GM20000 (cell line): ENCODE results near the gene USP46.
A peak's percentile ranks its signal among the peaks of the same experiment; 100 is the strongest.

ENCODE experiments used
- DNase-seq: peaks from one replicate; pipeline ENCODE4 v3.0.0; 2012; ENCODE audit warnings: low spot score
- CTCF ChIP-seq: IDR thresholded peaks from 2 replicates; pipeline ENCODE4 v1.5.1; 2012; ENCODE audit warnings: mild to moderate bottlenecking, control low read depth; ENCODE audit errors: extremely low read depth, missing control alignments

USP46 gene

GRCh38 chr4:52645300-52645699 lies 13.8 kb downstream of the USP46 start:
- peak; percentile 38 for DNase-seq
- TF ChIP-seq CTCF, result no peak

- no peak for DNase-seq
- no peak for TF ChIP-seq CTCF
Measured at GRCh38 chr4:52643785-52644244, 15.3 kb downstream of the USP46 start.

GRCh38 chr4:52643190-52643589 lies 15.9 kb downstream of the USP46 start:
- TF ChIP-seq CTCF, result no peak
- no peak for DNase-seq

- TF ChIP-seq CTCF, result no peak
- DNase-seq, result peak; percentile 59
Measured at GRCh38 chr4:52641854-52642563, 17.1 kb downstream of the USP46 start.

- TF ChIP-seq CTCF, result no peak
- no peak for DNase-seq
Measured at GRCh38 chr4:52640808-52641565, 18.1 kb downstream of the USP46 start.

GRCh38 chr4:52638717-52639116 lies 20.4 kb downstream of the USP46 start:
- no peak for DNase-seq
- no peak for TF ChIP-seq CTCF

GRCh38 chr4:52637116-52637515 lies 22.0 kb downstream of the USP46 start:
- DNase-seq, result no peak
- TF ChIP-seq CTCF, result no peak
